Tibial nerve (tissue), 4 donors: ENCODE results near the gene TMEM38B.

Source experiments
- EP300 ChIP-seq, 2 donors: sonication (generic); formaldehyde crosslinking; IDR thresholded peaks; one replicate each; pipeline ENCODE4 v1.6.1; 2017; ENCODE audit warnings: antibody characterized with exemption in 2 of 2, mild to moderate bottlenecking in 1 of 2
- TF ChIP-seq, protein P1 (sequence below), 5 experiments: fragments of 200-600 bp in 3 of 5; fragments of 450-650 bp in 2 of 5; sonication (generic) in 3 of 5; IDR thresholded peaks; one replicate each; pipeline ENCODE4 v1.5.1; 2016 to 2019; ENCODE audit warnings: antibody characterized with exemption in 5 of 5, mild to moderate bottlenecking in 3 of 5, moderate library complexity in 2 of 5

DNA sequence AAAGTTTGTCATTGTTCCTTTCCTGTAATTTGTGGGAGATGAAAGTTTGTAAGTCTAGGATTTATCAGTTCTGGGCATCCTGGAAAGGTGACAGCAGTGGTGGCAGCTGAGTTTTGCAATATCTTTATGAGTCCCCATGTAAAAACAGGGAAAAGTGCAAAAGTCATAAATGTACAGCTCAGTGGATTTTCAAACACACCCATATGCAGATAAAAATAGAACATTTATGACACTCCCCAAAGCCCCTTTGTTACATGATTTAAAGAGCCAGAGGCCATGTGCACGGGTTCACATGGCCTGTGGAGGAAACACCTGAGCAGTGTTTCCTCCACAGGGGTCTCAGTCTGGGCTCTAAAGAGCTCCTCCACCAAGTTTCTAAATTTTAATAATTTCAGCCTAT lies 6.3 kb downstream of the TMEM38B start:
- TF ChIP-seq, protein P1, sequence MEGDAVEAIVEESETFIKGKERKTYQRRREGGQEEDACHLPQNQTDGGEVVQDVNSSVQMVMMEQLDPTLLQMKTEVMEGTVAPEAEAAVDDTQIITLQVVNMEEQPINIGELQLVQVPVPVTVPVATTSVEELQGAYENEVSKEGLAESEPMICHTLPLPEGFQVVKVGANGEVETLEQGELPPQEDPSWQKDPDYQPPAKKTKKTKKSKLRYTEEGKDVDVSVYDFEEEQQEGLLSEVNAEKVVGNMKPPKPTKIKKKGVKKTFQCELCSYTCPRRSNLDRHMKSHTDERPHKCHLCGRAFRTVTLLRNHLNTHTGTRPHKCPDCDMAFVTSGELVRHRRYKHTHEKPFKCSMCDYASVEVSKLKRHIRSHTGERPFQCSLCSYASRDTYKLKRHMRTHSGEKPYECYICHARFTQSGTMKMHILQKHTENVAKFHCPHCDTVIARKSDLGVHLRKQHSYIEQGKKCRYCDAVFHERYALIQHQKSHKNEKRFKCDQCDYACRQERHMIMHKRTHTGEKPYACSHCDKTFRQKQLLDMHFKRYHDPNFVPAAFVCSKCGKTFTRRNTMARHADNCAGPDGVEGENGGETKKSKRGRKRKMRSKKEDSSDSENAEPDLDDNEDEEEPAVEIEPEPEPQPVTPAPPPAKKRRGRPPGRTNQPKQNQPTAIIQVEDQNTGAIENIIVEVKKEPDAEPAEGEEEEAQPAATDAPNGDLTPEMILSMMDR (IDR thresholded peaks at IDR 0.05) = no peak
- no peak for TF ChIP-seq EP300 (IDR thresholded peaks at IDR 0.05)
